ENCODE results near the gene BLVRA.

- TF ChIP-seq CTCF (IDR thresholded peaks at IDR 0.05; ENCODE audit: low read depth, low read length) (no peak), EZH2phosphoT487 (IDR thresholded peaks at IDR 0.05; ENCODE audit: low read depth) (no peak)
Measured at GRCh38 chr7:43764807-43765491, 6.5 kb downstream of the BLVRA start.

All from OCI-LY3 (cell line).